ENCODE measurements around the gene LTK.

The LTK gene

GRCh38 chr15:41521614-41522013 lies 8.0 kb upstream of the LTK start:
- H3F3A ChIP-seq (ENCODE audit: control insufficient read depth, insufficient read depth), result no peaks in the 10 kb centered on the region
- TF ChIP-seq EZH2phosphoT487 (IDR thresholded peaks at IDR 0.05; ENCODE audit: borderline replicate concordance, low read length), result no peak
- TF ChIP-seq, protein P1, sequence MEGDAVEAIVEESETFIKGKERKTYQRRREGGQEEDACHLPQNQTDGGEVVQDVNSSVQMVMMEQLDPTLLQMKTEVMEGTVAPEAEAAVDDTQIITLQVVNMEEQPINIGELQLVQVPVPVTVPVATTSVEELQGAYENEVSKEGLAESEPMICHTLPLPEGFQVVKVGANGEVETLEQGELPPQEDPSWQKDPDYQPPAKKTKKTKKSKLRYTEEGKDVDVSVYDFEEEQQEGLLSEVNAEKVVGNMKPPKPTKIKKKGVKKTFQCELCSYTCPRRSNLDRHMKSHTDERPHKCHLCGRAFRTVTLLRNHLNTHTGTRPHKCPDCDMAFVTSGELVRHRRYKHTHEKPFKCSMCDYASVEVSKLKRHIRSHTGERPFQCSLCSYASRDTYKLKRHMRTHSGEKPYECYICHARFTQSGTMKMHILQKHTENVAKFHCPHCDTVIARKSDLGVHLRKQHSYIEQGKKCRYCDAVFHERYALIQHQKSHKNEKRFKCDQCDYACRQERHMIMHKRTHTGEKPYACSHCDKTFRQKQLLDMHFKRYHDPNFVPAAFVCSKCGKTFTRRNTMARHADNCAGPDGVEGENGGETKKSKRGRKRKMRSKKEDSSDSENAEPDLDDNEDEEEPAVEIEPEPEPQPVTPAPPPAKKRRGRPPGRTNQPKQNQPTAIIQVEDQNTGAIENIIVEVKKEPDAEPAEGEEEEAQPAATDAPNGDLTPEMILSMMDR (IDR thresholded peaks at IDR 0.05; ENCODE audit: low read depth, low read length, poor library complexity, severe bottlenecking), result no peak
- H3K4me3 ChIP-seq (ENCODE audit: low read length), result no peak overlapping the region
- H4K20me1 ChIP-seq (ENCODE audit: control insufficient read depth, insufficient read depth, low read depth, low read length), result no peaks in the 10 kb centered on the region
- no peaks in the 10 kb centered on the region for H3K27me3 ChIP-seq (ENCODE audit: control insufficient read depth, low read length)
- H3K9me2 ChIP-seq (replicated peaks; ENCODE audit: control insufficient read depth, low read length), result no peaks in the 10 kb centered on the region
- no peak overlapping the region for H3K4me2 ChIP-seq (ENCODE audit: low read length)
- H3K9me3 ChIP-seq (ENCODE audit: control insufficient read depth, insufficient read depth, low read length), result no peaks in the 10 kb centered on the region
- H3K79me2 ChIP-seq (ENCODE audit: control insufficient read depth, low read length), result no peaks in the 10 kb centered on the region
- peaks cover 21% of the 10 kb centered on the region for H3K36me3 ChIP-seq (ENCODE audit: control insufficient read depth, low read length)
- H3K27ac ChIP-seq (ENCODE audit: low read depth, low read length), result no peak overlapping the region
- no peaks in the 10 kb centered on the region for H3K4me1 ChIP-seq (ENCODE audit: control insufficient read depth, low read length)

GRCh38 chr15:41520636-41521035 lies 7.0 kb upstream of the LTK start:
- no peaks in the 10 kb centered on the region for H3K9me3 ChIP-seq (ENCODE audit: control insufficient read depth, insufficient read depth, low read length)
- no peaks in the 10 kb centered on the region for H3K79me2 ChIP-seq (ENCODE audit: control insufficient read depth, low read length)
- TF ChIP-seq, protein P1 (IDR thresholded peaks at IDR 0.05; ENCODE audit: low read depth, low read length, poor library complexity, severe bottlenecking), result no peak
- no peak for TF ChIP-seq EZH2phosphoT487 (IDR thresholded peaks at IDR 0.05; ENCODE audit: borderline replicate concordance, low read length)
- H3K4me1 ChIP-seq (ENCODE audit: control insufficient read depth, low read length), result no peaks in the 10 kb centered on the region
- no peaks in the 10 kb centered on the region for H3K9me2 ChIP-seq (replicated peaks; ENCODE audit: control insufficient read depth, low read length)
- no peak overlapping the region for H3K4me3 ChIP-seq (ENCODE audit: low read length)
- H3K27me3 ChIP-seq (ENCODE audit: control insufficient read depth, low read length), result no peaks in the 10 kb centered on the region
- no peak overlapping the region for H3K27ac ChIP-seq (ENCODE audit: low read depth, low read length)
- H3K4me2 ChIP-seq (ENCODE audit: low read length), result no peak overlapping the region
- H3F3A ChIP-seq (ENCODE audit: control insufficient read depth, insufficient read depth), result no peaks in the 10 kb centered on the region
- H3K36me3 ChIP-seq (ENCODE audit: control insufficient read depth, low read length), result peaks cover 17% of the 10 kb centered on the region; the same call in 1 of the 2 replicates
- H4K20me1 ChIP-seq (ENCODE audit: control insufficient read depth, insufficient read depth, low read depth, low read length), result no peaks in the 10 kb centered on the region

DNA sequence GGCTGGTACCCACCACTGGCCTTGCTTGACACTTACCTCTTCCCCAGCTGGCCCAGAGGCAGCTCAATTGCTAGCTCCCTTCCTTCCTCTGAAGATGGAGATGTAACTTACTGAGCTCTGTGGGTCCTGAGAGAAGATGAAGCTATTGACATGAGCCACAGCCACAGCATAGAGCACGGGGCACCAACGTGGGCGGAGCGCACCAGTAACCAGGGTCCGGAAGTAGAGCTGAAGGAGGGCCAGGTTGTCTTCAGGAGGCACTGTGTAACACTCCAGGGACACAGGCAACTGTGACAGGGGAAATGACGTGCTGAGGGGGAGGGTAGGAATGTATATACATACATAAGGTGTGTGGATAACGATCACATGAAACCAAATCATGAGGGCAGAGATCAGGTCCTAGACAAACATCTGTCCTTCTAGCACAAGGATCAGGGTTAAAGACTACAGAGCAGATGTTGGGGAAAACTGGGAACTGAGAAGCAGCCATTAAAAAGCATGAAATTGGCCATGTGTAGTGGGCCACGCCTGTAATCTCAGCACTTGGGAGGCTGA lies 4.3 kb upstream of the LTK start:
- no peaks in the 10 kb centered on the region for H3F3A ChIP-seq (ENCODE audit: control insufficient read depth, insufficient read depth)
- H3K4me2 ChIP-seq (ENCODE audit: low read length), result no peak overlapping the region
- TF ChIP-seq EZH2phosphoT487 (IDR thresholded peaks at IDR 0.05; ENCODE audit: borderline replicate concordance, low read length), result no peak
- TF ChIP-seq, protein P1 (IDR thresholded peaks at IDR 0.05; ENCODE audit: low read depth, low read length, poor library complexity, severe bottlenecking), result no peak
- H3K9me3 ChIP-seq (ENCODE audit: control insufficient read depth, insufficient read depth, low read length), result no peaks in the 10 kb centered on the region
- H3K36me3 ChIP-seq (ENCODE audit: control insufficient read depth, low read length), result peaks cover 13% of the 10 kb centered on the region; the same call in 1 of the 2 replicates
- no peak overlapping the region for H3K4me3 ChIP-seq (ENCODE audit: low read length)
- peaks cover 3% of the 10 kb centered on the region; the same call in 1 of the 2 replicates for H4K20me1 ChIP-seq (ENCODE audit: control insufficient read depth, insufficient read depth, low read depth, low read length)
- peaks cover 9% of the 10 kb centered on the region for H3K27me3 ChIP-seq (ENCODE audit: control insufficient read depth, low read length)
- H3K4me1 ChIP-seq (ENCODE audit: control insufficient read depth, low read length), result peaks cover 6% of the 10 kb centered on the region
- H3K9me2 ChIP-seq (replicated peaks; ENCODE audit: control insufficient read depth, low read length), result no peaks in the 10 kb centered on the region
- H3K79me2 ChIP-seq (ENCODE audit: control insufficient read depth, low read length), result no peaks in the 10 kb centered on the region
- no peak overlapping the region for H3K27ac ChIP-seq (ENCODE audit: low read depth, low read length)
